Spinal cord (tissue), 10 donors: ENCODE results near the gene PDE7B. TPM values are rescaled to one million over a fixed set of nuclear protein-coding genes. Genes with fewer than 3 reads are reported as not detected.

ENCODE experiments used
- DNase-seq, 6 donors: peaks; one replicate each; pipeline versions ENCODE4 v3.0.0 to v3.0.0-alpha.2; 2013 to 2015; ENCODE audit warnings: low spot score in 6 of 6, low read depth in 4 of 6
- H3K27ac ChIP-seq: one replicate; pipeline ENCODE4 v1.5.1; 2013; ENCODE audit warnings: low read depth, low read length, control low read depth
- H3K27me3 ChIP-seq: one replicate; pipeline ENCODE4 v1.6.1; 2013; ENCODE audit warnings: low read length; ENCODE audit not compliant: control insufficient read depth, insufficient read depth
- H3K36me3 ChIP-seq: one replicate; pipeline ENCODE4 v1.6.1; 2013; ENCODE audit warnings: low read length; ENCODE audit not compliant: control insufficient read depth, insufficient read depth
- H3K4me1 ChIP-seq: one replicate; pipeline ENCODE4 v1.6.1; 2013; ENCODE audit warnings: low read length; ENCODE audit not compliant: control insufficient read depth, insufficient read depth
- H3K4me3 ChIP-seq: one replicate; pipeline ENCODE4 v1.5.1; 2013; ENCODE audit warnings: low read depth, low read length, control low read depth
- H3K9me3 ChIP-seq: one replicate; pipeline ENCODE4 v1.6.1; 2013; ENCODE audit warnings: low read length; ENCODE audit not compliant: control insufficient read depth, insufficient read depth
- WGBS: methylation state at CpG from one replicate; pipeline ENCODE4 v1.1.5; 2013; ENCODE audit warnings: missing lambda C conversion rate; ENCODE audit not compliant: insufficient coverage; 5-methylcytosine and 5-hydroxymethylcytosine counted together
- polyA plus RNA-seq, 2 donors: library from polyadenylated mRNA; unstranded; fragments of 120-200 nt; gene quantifications; one replicate each; pipeline ENCODE4 v1.2.1, GENCODE V29; 2013; ENCODE audit not compliant: insufficient read length in 2 of 2
- total RNA-seq, 2 donors: library from RNA; depleted of rRNA in 1 of 2; stranded (reverse); fragments of 120-200 nt in 1 of 2; fragments of >200 nt in 1 of 2; gene quantifications; one replicate each; pipeline versions ENCODE4 v1.2.3 to v1.2.4, GENCODE V29; 2013 to 2014
- donor health status: healthy.

PDE7B gene
- total and polyA plus RNA-seq, 4 donors, result 7.8 to 19.7 (median 12.4) TPM

- H3K4me1 ChIP-seq, result no peaks in the 10 kb centered on the region
- no peaks in the 10 kb centered on the region for H3K9me3 ChIP-seq
- 93% methylated on average over 4 of the region's 4 CpGs for WGBS
- H3K27me3 ChIP-seq, result no peaks in the 10 kb centered on the region
- H3K36me3 ChIP-seq, result no peaks in the 10 kb centered on the region
- DNase-seq, result no peak
- no peak overlapping the region for H3K4me3 ChIP-seq
- H3K27ac ChIP-seq, result no peak overlapping the region
These were observed 375.3 kb downstream of the PDE7B start for GRCh38 chr6:136226674-136227377.

GRCh38 chr6:136228814-136229213 is 377.3 kb downstream of the PDE7B start:
- H3K9me3 ChIP-seq, result no peaks in the 10 kb centered on the region
- WGBS, result 83% methylated on average over 1 of the region's 2 CpGs
- H3K36me3 ChIP-seq, result no peaks in the 10 kb centered on the region
- H3K27ac ChIP-seq, result no peak overlapping the region
- DNase-seq, result no peak
- no peaks in the 10 kb centered on the region for H3K4me1 ChIP-seq
- H3K4me3 ChIP-seq, result no peak overlapping the region
- no peaks in the 10 kb centered on the region for H3K27me3 ChIP-seq

- no peaks in the 10 kb centered on the region for H3K36me3 ChIP-seq
- WGBS, result no CpG with 5 or more reads among the region's 2 CpGs
These were observed 378.8 kb downstream of the PDE7B start for GRCh38 chr6:136230219-136230853.

GRCh38 chr6:136232701-136233100 is 381.2 kb downstream of the PDE7B start:
- no peak overlapping the region for H3K27ac ChIP-seq
- DNase-seq, result peak in 1 of 6 donors; percentile 77

More at GRCh38 chr6:136230219-136230853, 378.8 kb downstream of the PDE7B start:
- no peak overlapping the region for H3K4me3 ChIP-seq
- DNase-seq, result no peak
- no peaks in the 10 kb centered on the region for H3K9me3 ChIP-seq
- no peaks in the 10 kb centered on the region for H3K27me3 ChIP-seq
- no peaks in the 10 kb centered on the region for H3K4me1 ChIP-seq
- no peak overlapping the region for H3K27ac ChIP-seq

GRCh38 chr6:136235233-136235564 is 383.7 kb downstream of the PDE7B start:
- H3K27ac ChIP-seq, result no peak overlapping the region
- no peaks in the 10 kb centered on the region for H3K9me3 ChIP-seq
- no peaks in the 10 kb centered on the region for H3K27me3 ChIP-seq
- no peak for DNase-seq
- WGBS, result 97% methylated on average over 4 of the region's 4 CpGs
- no peaks in the 10 kb centered on the region for H3K36me3 ChIP-seq
- no peaks in the 10 kb centered on the region for H3K4me1 ChIP-seq
- H3K4me3 ChIP-seq, result no peak overlapping the region

More at GRCh38 chr6:136232701-136233100, 381.2 kb downstream of the PDE7B start:
- no CpG with 5 or more reads among the region's 1 CpG for WGBS
- Histone ChIP-seq H3K4me3 (no peak overlapping the region), H3K36me3 (no peaks in the 10 kb centered on the region), H3K4me1 (no peaks in the 10 kb centered on the region), H3K27me3 (no peaks in the 10 kb centered on the region), H3K9me3 (no peaks in the 10 kb centered on the region)

- Histone ChIP-seq H3K27me3 (no peaks in the 10 kb centered on the region), H3K9me3 (no peaks in the 10 kb centered on the region), H3K27ac (no peak overlapping the region), H3K36me3 (no peaks in the 10 kb centered on the region), H3K4me3 (no peak overlapping the region), H3K4me1 (no peaks in the 10 kb centered on the region)
- no peak for DNase-seq
- 90% methylated on average over 4 of the region's 9 CpGs for WGBS
These were observed 385.2 kb downstream of the PDE7B start for GRCh38 chr6:136236466-136237293.

GRCh38 chr6:136244061-136244616 is 392.6 kb downstream of the PDE7B start:
- no peak overlapping the region for H3K4me3 ChIP-seq
- H3K4me1 ChIP-seq, result no peaks in the 10 kb centered on the region
- WGBS, result 100% methylated on average over 3 of the region's 5 CpGs
- H3K27ac ChIP-seq, result no peak overlapping the region
- H3K9me3 ChIP-seq, result no peaks in the 10 kb centered on the region
- H3K27me3 ChIP-seq, result no peaks in the 10 kb centered on the region
- no peak for DNase-seq
- H3K36me3 ChIP-seq, result no peaks in the 10 kb centered on the region
